GM19239 (cell line): Measurements from ENCODE around the gene NPAS2.

Experiments used
- DNase-seq: peaks from one replicate; pipeline ENCODE4 v3.0.0; 2011; ENCODE audit warnings: low spot score; ENCODE audit not compliant: insufficient read length
- FAIRE-seq: peaks from 2 replicates; lab custom pipeline; 2011; peaks lifted over from hg19 to GRCh38; lab: Jason Lieb, UNC

Gene NPAS2

DNA sequence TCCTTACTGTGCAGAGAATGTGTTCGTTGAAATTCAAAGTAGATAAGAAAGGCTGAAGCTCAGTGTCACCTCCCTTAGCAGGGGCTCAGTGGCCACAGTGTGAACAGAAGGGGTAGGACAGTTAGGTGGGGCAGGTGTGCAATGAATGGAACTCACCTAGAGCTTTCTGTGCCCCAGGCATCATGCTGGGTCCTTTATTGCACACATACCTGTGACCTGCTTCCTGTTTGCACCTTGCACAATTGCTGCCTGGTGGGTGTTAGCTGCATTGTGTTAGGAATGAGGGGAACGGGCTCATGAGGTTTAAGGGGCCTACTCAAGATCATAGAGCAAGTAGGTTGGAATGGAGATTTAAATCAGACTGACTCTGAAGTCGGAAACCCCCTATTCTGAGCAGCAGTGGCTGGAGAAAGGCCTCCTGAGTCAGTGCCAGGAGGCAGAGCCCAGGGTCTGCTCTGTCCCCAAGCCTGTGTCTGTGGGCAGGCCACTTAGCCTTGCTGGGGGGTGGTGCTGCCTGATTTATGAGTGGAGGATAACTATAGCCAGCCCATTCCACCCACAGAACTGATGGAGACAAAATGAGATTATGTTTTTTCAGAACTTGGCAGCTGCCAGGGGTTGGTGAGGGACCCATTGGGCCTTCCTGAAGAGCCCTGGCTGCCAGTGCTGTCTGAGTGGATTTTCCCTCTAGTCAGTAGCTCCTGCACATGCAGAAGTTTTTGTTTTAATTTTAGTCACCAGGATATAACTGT is 76.2 kb downstream of the NPAS2 start:
- DNase-seq (no peak), FAIRE-seq (no peak)

GRCh38 chr2:100898035-100898665 is 78.2 kb downstream of the NPAS2 start:
- no peak for DNase-seq
- FAIRE-seq, result no peak

- FAIRE-seq, result no peak
- no peak for DNase-seq
Observed at GRCh38 chr2:100900156-100900795, 80.3 kb downstream of the NPAS2 start.

GRCh38 chr2:100902817-100903405 is 83.0 kb downstream of the NPAS2 start:
- DNase-seq (no peak), FAIRE-seq (no peak)

- DNase-seq (no peak), FAIRE-seq (no peak)
Observed at GRCh38 chr2:100903534-100904258, 83.8 kb downstream of the NPAS2 start.

DNA sequence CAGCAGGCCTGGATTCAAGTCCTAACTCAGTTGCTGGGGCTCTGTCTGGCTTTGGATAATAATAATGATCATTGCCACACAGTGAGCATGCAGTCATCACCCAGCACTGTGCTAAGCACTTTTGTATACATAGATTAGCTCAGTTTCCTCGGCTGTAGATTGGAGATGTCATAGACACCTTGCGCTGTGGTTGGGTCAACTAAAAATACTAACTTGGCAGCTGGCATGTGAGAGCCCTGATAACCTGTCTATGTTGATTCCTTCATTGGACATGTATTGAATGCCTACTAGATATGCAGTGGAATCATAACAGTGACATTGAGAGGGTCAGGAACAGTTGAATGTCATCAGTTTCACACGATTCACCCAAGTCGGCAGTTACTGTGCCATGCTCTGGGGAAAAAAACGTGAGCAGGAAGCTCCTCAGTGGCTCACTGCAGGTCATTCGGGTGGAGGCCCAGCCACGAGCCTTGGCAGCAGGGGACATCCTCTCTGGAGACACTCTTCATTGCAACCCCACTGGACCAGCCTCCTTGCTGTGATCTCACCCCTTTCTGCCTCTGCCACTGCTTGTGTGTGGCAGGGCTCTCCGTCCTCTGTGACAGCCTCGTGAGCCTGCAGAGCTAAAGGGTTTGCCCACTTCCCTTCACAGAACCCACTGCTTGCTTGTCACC is 85.3 kb downstream of the NPAS2 start:
- FAIRE-seq, result no peak
- DNase-seq, result no peak

- DNase-seq (no peak), FAIRE-seq (no peak)
Observed at GRCh38 chr2:100906131-100906530, 86.2 kb downstream of the NPAS2 start.

DNA sequence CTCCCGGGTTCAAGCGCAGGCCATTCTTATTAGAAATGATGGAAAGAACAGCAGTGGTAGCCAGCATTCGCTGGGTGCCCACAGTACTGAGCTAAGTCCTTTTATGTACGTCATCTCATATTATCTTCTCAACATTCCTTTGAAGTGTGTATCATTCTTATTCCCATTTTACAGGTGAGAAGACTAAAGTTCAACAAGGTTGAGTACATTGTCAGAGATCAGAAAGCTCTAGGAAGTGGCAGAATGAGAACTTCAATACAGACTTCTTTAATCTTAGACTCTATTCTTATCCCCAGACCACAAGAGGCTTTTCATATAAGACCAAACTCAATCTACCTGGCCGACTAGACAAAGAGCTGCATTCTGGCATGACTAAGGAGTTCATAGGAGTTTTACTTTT is 86.7 kb downstream of the NPAS2 start:
- DNase-seq, result no peak
- FAIRE-seq, result no peak

- no peak for FAIRE-seq
- DNase-seq, result no peak
Observed at GRCh38 chr2:100907832-100908231, 87.9 kb downstream of the NPAS2 start.

- FAIRE-seq, result no peak
- no peak for DNase-seq
Observed at GRCh38 chr2:100909534-100910081, 89.7 kb downstream of the NPAS2 start.

DNA sequence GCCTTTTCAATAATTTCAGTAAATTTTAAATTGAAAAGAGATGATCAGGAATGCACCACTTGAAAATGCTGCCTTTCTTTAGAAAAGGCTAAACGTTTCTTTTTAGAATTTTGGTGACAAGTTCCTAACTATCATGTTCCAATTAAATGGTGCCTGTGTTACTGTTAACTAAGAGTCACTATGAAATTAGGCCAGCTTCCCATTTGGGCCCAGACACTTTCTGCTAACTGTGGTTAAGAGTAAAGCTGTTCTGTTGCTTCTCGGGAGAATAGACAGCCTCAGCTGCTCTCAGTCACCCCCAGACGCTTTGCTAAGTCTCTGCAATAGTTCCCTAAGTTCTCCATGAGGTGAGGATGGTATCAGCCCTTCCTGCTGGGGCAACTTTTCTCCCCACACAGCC is 90.2 kb downstream of the NPAS2 start:
- FAIRE-seq (no peak), DNase-seq (no peak)

DNA sequence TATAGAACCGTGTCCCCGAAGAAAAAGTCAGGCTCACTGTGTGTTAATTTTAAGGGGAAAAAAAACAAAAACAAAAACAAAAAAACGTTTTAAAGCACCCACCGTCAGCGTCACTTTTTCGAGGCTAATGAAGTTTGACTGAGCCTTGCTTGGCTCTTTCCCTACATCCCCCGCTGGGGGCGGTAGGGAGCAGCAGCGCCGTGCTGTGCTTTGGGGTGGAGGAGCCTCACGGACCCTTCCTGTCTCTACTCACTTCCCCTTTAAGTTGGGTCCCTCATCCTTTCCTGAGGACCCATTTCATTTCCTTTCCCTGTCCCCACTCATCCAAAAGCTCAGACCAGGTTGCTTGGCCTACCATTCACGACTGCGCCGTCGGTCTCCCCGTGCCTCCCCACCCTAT is 99.4 kb downstream of the NPAS2 start:
- FAIRE-seq, result no peak
- DNase-seq, result peak; percentile 12

GRCh38 chr2:100921685-100922161 is 101.8 kb downstream of the NPAS2 start:
- DNase-seq (no peak), FAIRE-seq (no peak)

- FAIRE-seq, result no peak
- no peak for DNase-seq
Observed at GRCh38 chr2:100923461-100924060, 103.6 kb downstream of the NPAS2 start.

GRCh38 chr2:100924122-100924519 is 104.2 kb downstream of the NPAS2 start:
- FAIRE-seq (no peak), DNase-seq (no peak)

- DNase-seq, result peak; percentile 13
- no peak for FAIRE-seq
Observed at GRCh38 chr2:100924520-100925451, 104.8 kb downstream of the NPAS2 start.

GRCh38 chr2:100928235-100928634 is 108.3 kb downstream of the NPAS2 start:
- no peak for FAIRE-seq
- no peak for DNase-seq

- DNase-seq (no peak), FAIRE-seq (no peak)
Observed at GRCh38 chr2:100929147-100929546, 109.2 kb downstream of the NPAS2 start.
